Adipocyte (in vitro differentiated cells): ENCODE measurements around the gene SIGLEC9.

Source experiments
- DNase-seq: peaks from one replicate; pipeline ENCODE4 v3.0.0-alpha.2; 2015; ENCODE audit warnings: low read depth
- H3K27me3 ChIP-seq: replicated peaks from 2 replicates; pipeline ENCODE4 v1.7.0; 2013; ENCODE audit warnings: mild to moderate bottlenecking, low read length, moderate library complexity; ENCODE audit not compliant: control insufficient read depth, insufficient read depth
- H3K36me3 ChIP-seq: 2 replicates; pipeline ENCODE4 v1.7.0; 2013; ENCODE audit warnings: low read length, mild to moderate bottlenecking, moderate library complexity; ENCODE audit not compliant: control insufficient read depth, insufficient read depth, severe bottlenecking
- H3K4me1 ChIP-seq: 2 replicates; pipeline ENCODE4 v1.7.0; 2013; ENCODE audit warnings: mild to moderate bottlenecking, low read length, moderate library complexity; ENCODE audit not compliant: control insufficient read depth, insufficient read depth
- H3K4me3 ChIP-seq: 2 replicates; pipeline ENCODE4 v1.7.0; 2013; ENCODE audit warnings: mild to moderate bottlenecking, low read length, moderate library complexity
- H3K9ac ChIP-seq: 2 replicates; pipeline ENCODE4 v1.7.0; 2013; ENCODE audit warnings: mild to moderate bottlenecking, low read length, moderate library complexity
- H3K9me3 ChIP-seq: 2 replicates; pipeline ENCODE4 v1.7.0; 2013; ENCODE audit warnings: mild to moderate bottlenecking, low read length, moderate library complexity; ENCODE audit not compliant: control insufficient read depth

Gene SIGLEC9

DNA sequence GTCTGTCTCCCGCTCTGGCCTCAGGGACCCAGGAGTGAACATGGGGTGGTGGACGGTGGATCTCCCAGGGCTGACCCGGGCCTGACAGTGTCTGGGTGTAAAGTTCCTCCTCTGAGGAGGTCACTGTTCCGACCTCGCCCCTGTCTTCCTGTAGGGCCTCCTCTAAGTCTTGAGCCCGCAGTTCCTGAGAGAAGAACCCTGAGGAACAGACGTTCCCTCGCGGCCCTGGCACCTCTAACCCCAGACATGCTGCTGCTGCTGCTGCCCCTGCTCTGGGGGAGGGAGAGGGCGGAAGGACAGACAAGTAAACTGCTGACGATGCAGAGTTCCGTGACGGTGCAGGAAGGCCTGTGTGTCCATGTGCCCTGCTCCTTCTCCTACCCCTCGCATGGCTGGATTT lies at the start of gene SIGLEC9:
SIGLEC9 (plus strand) TSS at position 178 of the 400 bp plus-strand sequence; CDS start at position 247, 69 bp downstream.
- no peak for DNase-seq

DNA sequence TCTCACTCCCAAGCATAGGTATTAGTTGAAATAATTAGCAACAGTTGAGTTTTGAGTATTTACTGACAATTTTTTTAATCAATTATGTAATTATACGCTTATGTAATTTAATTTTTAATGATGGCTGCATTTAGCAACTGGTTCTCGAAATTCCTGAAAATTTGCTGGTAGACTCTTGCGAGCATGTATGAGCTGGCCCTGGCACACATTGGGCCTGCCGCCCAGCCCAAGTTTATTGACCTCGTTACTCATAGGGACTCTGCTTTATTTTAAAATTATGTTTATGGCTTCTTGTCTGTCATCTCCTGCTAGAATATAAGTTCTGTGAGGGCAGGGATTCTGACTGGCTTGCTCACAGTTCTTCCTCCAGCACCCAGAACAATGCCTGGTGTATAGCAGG lies 48.7 kb upstream of the SIGLEC9 start:
- Histone ChIP-seq H3K9ac (no peak overlapping the region), H3K9me3 (peaks cover 15% of the 10 kb centered on the region), H3K27me3 (peaks cover 9% of the 10 kb centered on the region), H3K36me3 (no peaks in the 10 kb centered on the region), H3K4me1 (no peaks in the 10 kb centered on the region), H3K4me3 (no peak overlapping the region)
- DNase-seq = no peak

More for the DNA sequence above, at the start of gene SIGLEC9:
- Histone ChIP-seq H3K27me3 (no peaks in the 10 kb centered on the region), H3K4me1 (peaks cover 5% of the 10 kb centered on the region), H3K9me3 (no peaks in the 10 kb centered on the region), H3K4me3 (no peak within 1 kb of the TSS), H3K9ac (no peak within 1 kb of the TSS), H3K36me3 (no peaks in the 10 kb centered on the region)

- no peaks in the 10 kb centered on the region for H3K4me1 ChIP-seq
- no peak for DNase-seq
Measured at GRCh38 chr19:51076631-51077213, 48.0 kb upstream of the SIGLEC9 start.

GRCh38 chr19:51078104-51078503 lies 46.6 kb upstream of the SIGLEC9 start:
- DNase-seq = no peak
- Histone ChIP-seq H3K27me3 (peaks cover 21% of the 10 kb centered on the region), H3K9me3 (peaks cover 14% of the 10 kb centered on the region), H3K9ac (no peak overlapping the region), H3K36me3 (no peaks in the 10 kb centered on the region), H3K4me1 (no peaks in the 10 kb centered on the region), H3K4me3 (no peak overlapping the region)

More at GRCh38 chr19:51076631-51077213, 48.0 kb upstream of the SIGLEC9 start:
- H3K4me3 ChIP-seq = no peak overlapping the region
- H3K9ac ChIP-seq = no peak overlapping the region
- H3K9me3 ChIP-seq = peaks cover 15% of the 10 kb centered on the region
- H3K36me3 ChIP-seq = no peaks in the 10 kb centered on the region
- peaks cover 15% of the 10 kb centered on the region for H3K27me3 ChIP-seq

- Histone ChIP-seq H3K4me1 (no peaks in the 10 kb centered on the region), H3K9me3 (peaks cover 7% of the 10 kb centered on the region), H3K27me3 (peaks cover 28% of the 10 kb centered on the region), H3K4me3 (no peak overlapping the region), H3K36me3 (no peaks in the 10 kb centered on the region), H3K9ac (no peak overlapping the region)
- DNase-seq = no peak
Measured at GRCh38 chr19:51078731-51079130, 46.0 kb upstream of the SIGLEC9 start.

- no peaks in the 10 kb centered on the region for H3K4me1 ChIP-seq
- H3K27me3 ChIP-seq = peaks cover 36% of the 10 kb centered on the region
- H3K9me3 ChIP-seq = no peaks in the 10 kb centered on the region
- no peak for DNase-seq
- no peak overlapping the region for H3K9ac ChIP-seq
- no peak overlapping the region for H3K4me3 ChIP-seq
- no peaks in the 10 kb centered on the region for H3K36me3 ChIP-seq
Measured at GRCh38 chr19:51079481-51080110, 45.1 kb upstream of the SIGLEC9 start.

DNA sequence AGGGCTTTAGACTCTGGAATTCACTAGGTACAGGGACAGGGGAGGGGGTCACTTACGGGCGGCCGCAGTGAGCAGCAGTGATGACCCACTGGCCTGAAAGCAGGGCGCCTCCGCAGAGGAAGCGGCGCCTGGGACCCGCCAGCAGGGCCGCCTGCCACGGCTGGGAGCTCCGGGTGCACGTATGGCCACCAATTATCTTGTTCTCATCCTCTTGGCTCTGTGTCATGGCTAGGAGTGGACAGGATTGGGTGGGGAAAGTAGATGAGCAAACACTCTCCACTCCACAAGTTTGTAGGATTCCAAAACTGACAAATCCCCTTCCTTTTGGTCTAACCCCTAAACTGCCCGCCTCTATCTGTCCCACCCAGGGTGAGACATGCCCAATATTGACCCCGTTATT lies 43.2 kb upstream of the SIGLEC9 start:
- no peaks in the 10 kb centered on the region for H3K9me3 ChIP-seq
- DNase-seq = no peak
- no peak overlapping the region for H3K9ac ChIP-seq
- H3K36me3 ChIP-seq = no peaks in the 10 kb centered on the region
- peaks cover 34% of the 10 kb centered on the region for H3K27me3 ChIP-seq
- no peaks in the 10 kb centered on the region for H3K4me1 ChIP-seq
- H3K4me3 ChIP-seq = no peak overlapping the region

DNA sequence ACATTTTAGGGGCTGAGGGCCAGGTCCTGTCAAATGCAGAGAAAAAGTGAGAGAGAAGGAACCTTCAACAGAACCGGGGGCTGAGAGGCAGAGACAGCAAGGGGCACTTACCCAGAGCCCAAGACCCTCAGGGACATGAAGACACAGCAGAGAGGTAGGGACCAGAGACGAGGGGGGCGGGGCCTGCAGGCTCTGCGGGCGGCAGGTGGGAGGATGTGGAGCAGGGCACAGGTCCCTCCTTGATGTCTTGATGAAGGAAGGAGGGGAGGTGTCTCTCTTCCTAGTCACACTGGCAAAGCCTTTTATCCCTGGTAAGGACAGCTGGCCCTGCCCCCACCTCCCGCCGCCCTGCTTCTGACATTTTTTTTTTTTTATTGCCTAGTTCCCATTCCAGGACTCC lies 42.1 kb upstream of the SIGLEC9 start, which contains the start of gene KLK14:
KLK14 (minus strand) TSS at position 277 of the 400 bp plus-strand sequence; CDS start at position 4, 273 bp downstream.
- no peak within 1 kb of the TSS for H3K4me3 ChIP-seq
- H3K9ac ChIP-seq = no peak within 1 kb of the TSS
- DNase-seq = no peak
- H3K9me3 ChIP-seq = no peaks in the 10 kb centered on the region
- no peaks in the 10 kb centered on the region for H3K4me1 ChIP-seq
- H3K27me3 ChIP-seq = peaks cover 32% of the 10 kb centered on the region
- no peaks in the 10 kb centered on the region for H3K36me3 ChIP-seq

- Histone ChIP-seq H3K27me3 (peaks cover 30% of the 10 kb centered on the region), H3K36me3 (no peaks in the 10 kb centered on the region), H3K9me3 (no peaks in the 10 kb centered on the region), H3K4me3 (no peak overlapping the region), H3K4me1 (no peaks in the 10 kb centered on the region), H3K9ac (no peak overlapping the region)
- DNase-seq = no peak
Measured at GRCh38 chr19:51083181-51083580, 41.5 kb upstream of the SIGLEC9 start.

- H3K9ac ChIP-seq = no peak overlapping the region
- no peak overlapping the region for H3K4me3 ChIP-seq
- no peaks in the 10 kb centered on the region for H3K9me3 ChIP-seq
- no peak for DNase-seq
- H3K4me1 ChIP-seq = no peaks in the 10 kb centered on the region
- H3K36me3 ChIP-seq = no peaks in the 10 kb centered on the region
- H3K27me3 ChIP-seq = peaks cover 28% of the 10 kb centered on the region
Measured at GRCh38 chr19:51083783-51084182, 40.9 kb upstream of the SIGLEC9 start.

GRCh38 chr19:51084505-51084904 lies 40.2 kb upstream of the SIGLEC9 start:
- H3K4me1 ChIP-seq = no peaks in the 10 kb centered on the region
- H3K27me3 ChIP-seq = peaks cover 28% of the 10 kb centered on the region
- no peak for DNase-seq

More at GRCh38 chr19:51084505-51084904, 40.2 kb upstream of the SIGLEC9 start:
- no peaks in the 10 kb centered on the region for H3K9me3 ChIP-seq
- no peaks in the 10 kb centered on the region for H3K36me3 ChIP-seq
- H3K4me3 ChIP-seq = no peak overlapping the region
- H3K9ac ChIP-seq = no peak overlapping the region
